ENCODE results near the gene TMPRSS3. TPM values are rescaled to one million over a fixed set of nuclear protein-coding genes. Genes with fewer than 3 reads are reported as not detected.

The TMPRSS3 gene
- total RNA-seq, 1 donor from 2014 or later: not detected

DNA sequence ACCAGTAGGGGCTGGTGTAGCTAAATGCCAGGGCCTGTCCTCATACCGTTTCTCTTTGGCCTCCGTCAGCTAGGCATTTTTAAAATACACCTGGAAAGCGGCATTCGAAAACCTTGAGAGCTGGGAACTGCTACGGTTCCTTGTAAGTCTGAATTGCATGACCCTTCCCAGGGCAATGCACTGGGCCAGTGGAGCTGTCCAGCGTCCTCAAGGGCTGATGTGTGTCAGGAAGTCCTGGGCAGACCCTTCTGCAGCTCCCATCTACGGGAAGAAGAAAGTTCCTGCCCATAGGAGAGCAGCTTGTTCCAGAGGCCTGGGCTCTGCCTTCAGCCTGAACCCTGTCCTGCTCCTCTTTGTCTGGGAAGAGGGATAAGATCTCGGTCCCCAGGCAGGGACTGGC lies 41.9 kb upstream of the TMPRSS3 start:
- Histone ChIP-seq H3F3A (ENCODE audit: low read depth) (no peaks in the 10 kb centered on the region), H3K4me1 (no peaks in the 10 kb centered on the region), H2AFZ (replicated peaks) (no peak overlapping the region), H3K9ac (no peak overlapping the region), H3K9me3 (ENCODE audit: low read depth) (no peaks in the 10 kb centered on the region), H3K27ac (no peak overlapping the region), H3K4me2 (no peak overlapping the region), H3K36me3 (no peaks in the 10 kb centered on the region), H4K20me1 (ENCODE audit: low read depth) (peaks cover 5% of the 10 kb centered on the region), H3K4me3 (no peak overlapping the region), H3K27me3 (no peaks in the 10 kb centered on the region), H3K79me2 (ENCODE audit: low read depth) (no peaks in the 10 kb centered on the region)
- Mint-ChIP-seq H3K4me3 (no peak overlapping the region), H3K9me3 (peaks cover 9% of the 10 kb centered on the region), H3K27me3 (ENCODE audit: insufficient read depth, low read depth) (peaks cover 15% of the 10 kb centered on the region), H3K27ac (no peak overlapping the region), H3K36me3 (no peaks in the 10 kb centered on the region), H3K4me1 (no peaks in the 10 kb centered on the region)
- TF ChIP-seq EZH2phosphoT487 (IDR thresholded peaks at IDR 0.05): no peak
- TF ChIP-seq EZH2 (IDR thresholded peaks at IDR 0.05): no peak
- TF ChIP-seq, protein P1, sequence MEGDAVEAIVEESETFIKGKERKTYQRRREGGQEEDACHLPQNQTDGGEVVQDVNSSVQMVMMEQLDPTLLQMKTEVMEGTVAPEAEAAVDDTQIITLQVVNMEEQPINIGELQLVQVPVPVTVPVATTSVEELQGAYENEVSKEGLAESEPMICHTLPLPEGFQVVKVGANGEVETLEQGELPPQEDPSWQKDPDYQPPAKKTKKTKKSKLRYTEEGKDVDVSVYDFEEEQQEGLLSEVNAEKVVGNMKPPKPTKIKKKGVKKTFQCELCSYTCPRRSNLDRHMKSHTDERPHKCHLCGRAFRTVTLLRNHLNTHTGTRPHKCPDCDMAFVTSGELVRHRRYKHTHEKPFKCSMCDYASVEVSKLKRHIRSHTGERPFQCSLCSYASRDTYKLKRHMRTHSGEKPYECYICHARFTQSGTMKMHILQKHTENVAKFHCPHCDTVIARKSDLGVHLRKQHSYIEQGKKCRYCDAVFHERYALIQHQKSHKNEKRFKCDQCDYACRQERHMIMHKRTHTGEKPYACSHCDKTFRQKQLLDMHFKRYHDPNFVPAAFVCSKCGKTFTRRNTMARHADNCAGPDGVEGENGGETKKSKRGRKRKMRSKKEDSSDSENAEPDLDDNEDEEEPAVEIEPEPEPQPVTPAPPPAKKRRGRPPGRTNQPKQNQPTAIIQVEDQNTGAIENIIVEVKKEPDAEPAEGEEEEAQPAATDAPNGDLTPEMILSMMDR (IDR thresholded peaks at IDR 0.05): no peak
- DNase-seq (ENCODE audit: low spot score): peak; percentile 74

DNA sequence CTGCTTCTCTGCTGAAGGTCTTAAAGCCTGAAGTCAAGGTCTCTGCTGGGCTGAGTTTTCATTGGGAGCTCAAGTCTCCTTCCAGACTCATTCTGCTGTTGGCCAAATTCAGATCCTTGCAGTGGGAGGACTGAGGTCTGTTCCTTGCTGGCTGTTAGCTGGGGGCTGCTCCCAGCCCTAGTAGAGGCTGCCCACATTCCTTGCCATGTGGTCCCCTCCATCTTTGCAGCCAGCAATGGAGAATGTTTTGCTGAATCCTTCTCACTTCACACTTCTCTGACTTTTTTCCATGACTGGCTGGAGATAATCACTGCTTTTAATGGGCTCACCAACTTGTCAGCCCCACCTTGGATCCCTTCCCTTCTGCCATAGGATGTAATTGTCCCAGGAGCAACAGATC lies 41.1 kb upstream of the TMPRSS3 start:
- Histone ChIP-seq H3K27ac (no peak overlapping the region), H3K36me3 (no peaks in the 10 kb centered on the region), H3K9ac (no peak overlapping the region), H4K20me1 (ENCODE audit: low read depth) (peaks cover 5% of the 10 kb centered on the region), H3K79me2 (ENCODE audit: low read depth) (no peaks in the 10 kb centered on the region), H3F3A (ENCODE audit: low read depth) (no peaks in the 10 kb centered on the region), H2AFZ (replicated peaks) (no peak overlapping the region), H3K4me3 (no peak overlapping the region), H3K27me3 (no peaks in the 10 kb centered on the region), H3K4me1 (no peaks in the 10 kb centered on the region), H3K4me2 (no peak overlapping the region), H3K9me3 (ENCODE audit: low read depth) (no peaks in the 10 kb centered on the region)
- H3K9me3 Mint-ChIP-seq: peaks cover 15% of the 10 kb centered on the region
- H3K27ac Mint-ChIP-seq: no peak overlapping the region
- no peaks in the 10 kb centered on the region for H3K4me1 Mint-ChIP-seq
- peaks cover 21% of the 10 kb centered on the region for H3K27me3 Mint-ChIP-seq (ENCODE audit: insufficient read depth, low read depth)
- DNase-seq (ENCODE audit: low spot score): no peak
- H3K4me3 Mint-ChIP-seq: no peak overlapping the region
- no peaks in the 10 kb centered on the region for H3K36me3 Mint-ChIP-seq
- TF ChIP-seq, protein P1 (IDR thresholded peaks at IDR 0.05): no peak
- TF ChIP-seq EZH2 (IDR thresholded peaks at IDR 0.05) (no peak), EZH2phosphoT487 (IDR thresholded peaks at IDR 0.05) (no peak)

DNA sequence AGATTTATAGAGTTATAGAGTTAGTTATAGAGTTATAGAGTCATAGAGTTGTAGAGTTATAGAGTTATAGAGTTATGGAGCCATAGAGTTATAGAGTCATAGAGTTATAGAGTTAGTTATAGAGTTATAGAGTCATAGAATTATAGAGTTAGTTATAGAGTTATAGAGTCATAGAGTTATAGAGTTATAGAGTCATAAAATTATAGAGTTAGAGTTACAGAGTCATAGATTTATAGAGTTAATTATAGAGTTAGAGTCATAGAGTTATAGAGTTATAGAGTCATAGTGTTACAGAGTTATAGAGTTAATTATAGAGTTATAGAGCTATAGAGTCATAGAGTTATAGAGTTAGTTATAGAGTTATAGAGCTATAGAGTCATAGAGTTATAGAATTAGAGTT lies 40.0 kb upstream of the TMPRSS3 start:
- H3K4me3 Mint-ChIP-seq: no peak overlapping the region
- H3K9me3 ChIP-seq (ENCODE audit: low read depth): no peaks in the 10 kb centered on the region
- no peaks in the 10 kb centered on the region for H3F3A ChIP-seq (ENCODE audit: low read depth)
- peaks cover 15% of the 10 kb centered on the region for H3K9me3 Mint-ChIP-seq
- H3K4me3 ChIP-seq: no peak overlapping the region
- H3K9ac ChIP-seq: no peak overlapping the region
- no peak overlapping the region for H2AFZ ChIP-seq (replicated peaks)
- no peaks in the 10 kb centered on the region for H3K36me3 Mint-ChIP-seq
- TF ChIP-seq, protein P1 (IDR thresholded peaks at IDR 0.05): no peak
- TF ChIP-seq EZH2 (IDR thresholded peaks at IDR 0.05) (no peak), EZH2phosphoT487 (IDR thresholded peaks at IDR 0.05) (no peak)
- no peaks in the 10 kb centered on the region for H3K4me1 ChIP-seq
- H3K27ac ChIP-seq: no peak overlapping the region
- DNase-seq (ENCODE audit: low spot score): no peak
- H3K27me3 ChIP-seq: no peaks in the 10 kb centered on the region
- H3K79me2 ChIP-seq (ENCODE audit: low read depth): no peaks in the 10 kb centered on the region
- H3K36me3 ChIP-seq: no peaks in the 10 kb centered on the region
- H3K4me1 Mint-ChIP-seq: no peaks in the 10 kb centered on the region
- no peak overlapping the region for H3K27ac Mint-ChIP-seq
- H4K20me1 ChIP-seq (ENCODE audit: low read depth): peaks cover 5% of the 10 kb centered on the region
- peaks cover 21% of the 10 kb centered on the region for H3K27me3 Mint-ChIP-seq (ENCODE audit: insufficient read depth, low read depth)
- no peak overlapping the region for H3K4me2 ChIP-seq

Data from neural progenitor cell (in vitro differentiated cells).